HG02884 (cell line): ENCODE data around the gene CACNA1C.

Experiments used
- ATAC-seq: cut with Tn5 transposase; IDR thresholded peaks from one replicate; pipeline ENCODE4 v1.9.1; 2021; ENCODE audit warnings: mild to moderate bottlenecking, moderate library complexity; ENCODE audit not compliant: unreplicated experiment

CACNA1C gene

GRCh38 chr12:2288875-2289274, 236.1 kb downstream of the CACNA1C start:
- no peak for ATAC-seq

GRCh38 chr12:2289525-2289924, 236.7 kb downstream of the CACNA1C start:
- ATAC-seq = no peak

- ATAC-seq = no peak
Observed at GRCh38 chr12:2290091-2290490, 237.3 kb downstream of the CACNA1C start.

GRCh38 chr12:2290516-2291065, 237.8 kb downstream of the CACNA1C start:
- no peak for ATAC-seq

- ATAC-seq = no peak
Observed at GRCh38 chr12:2291182-2291832, 238.5 kb downstream of the CACNA1C start.

- ATAC-seq = no peak
Observed at GRCh38 chr12:2291947-2292346, 239.2 kb downstream of the CACNA1C start.

GRCh38 chr12:2292560-2292959, 239.8 kb downstream of the CACNA1C start:
- no peak for ATAC-seq

- no peak for ATAC-seq
Observed at GRCh38 chr12:2294651-2295475, 242.1 kb downstream of the CACNA1C start.

GRCh38 chr12:2295941-2296461, 243.2 kb downstream of the CACNA1C start:
- no peak for ATAC-seq

- ATAC-seq = no peak
Observed at GRCh38 chr12:2297004-2297403, 244.2 kb downstream of the CACNA1C start.

GRCh38 chr12:2297658-2298057, 244.9 kb downstream of the CACNA1C start:
- peak; percentile 48 for ATAC-seq

- no peak for ATAC-seq
Observed at GRCh38 chr12:2298556-2299200, 245.9 kb downstream of the CACNA1C start.

GRCh38 chr12:2299206-2299605, 246.4 kb downstream of the CACNA1C start:
- no peak for ATAC-seq

GRCh38 chr12:2300168-2300567, 247.4 kb downstream of the CACNA1C start:
- no peak for ATAC-seq

- no peak for ATAC-seq
Observed at GRCh38 chr12:2300886-2301285, 248.1 kb downstream of the CACNA1C start.

- ATAC-seq = no peak
Observed at GRCh38 chr12:2301531-2302461, 249.0 kb downstream of the CACNA1C start.

- ATAC-seq = no peak
Observed at GRCh38 chr12:2302711-2303580, 250.2 kb downstream of the CACNA1C start.

GRCh38 chr12:2304223-2304622, 251.4 kb downstream of the CACNA1C start:
- no peak for ATAC-seq

- ATAC-seq = no peak
Observed at GRCh38 chr12:2306012-2306411, 253.2 kb downstream of the CACNA1C start.
